Measurements from ENCODE around the gene BEST1. TPM values are rescaled to one million over a fixed set of nuclear protein-coding genes. Genes with fewer than 3 reads are reported as not detected.

The BEST1 gene
- total and polyA plus RNA-seq, 2 of the 13 experiments (the other 11 are each of a cell fraction or from before 2014, with no cell fraction given), result 0.09 to 0.65 TPM

DNA sequence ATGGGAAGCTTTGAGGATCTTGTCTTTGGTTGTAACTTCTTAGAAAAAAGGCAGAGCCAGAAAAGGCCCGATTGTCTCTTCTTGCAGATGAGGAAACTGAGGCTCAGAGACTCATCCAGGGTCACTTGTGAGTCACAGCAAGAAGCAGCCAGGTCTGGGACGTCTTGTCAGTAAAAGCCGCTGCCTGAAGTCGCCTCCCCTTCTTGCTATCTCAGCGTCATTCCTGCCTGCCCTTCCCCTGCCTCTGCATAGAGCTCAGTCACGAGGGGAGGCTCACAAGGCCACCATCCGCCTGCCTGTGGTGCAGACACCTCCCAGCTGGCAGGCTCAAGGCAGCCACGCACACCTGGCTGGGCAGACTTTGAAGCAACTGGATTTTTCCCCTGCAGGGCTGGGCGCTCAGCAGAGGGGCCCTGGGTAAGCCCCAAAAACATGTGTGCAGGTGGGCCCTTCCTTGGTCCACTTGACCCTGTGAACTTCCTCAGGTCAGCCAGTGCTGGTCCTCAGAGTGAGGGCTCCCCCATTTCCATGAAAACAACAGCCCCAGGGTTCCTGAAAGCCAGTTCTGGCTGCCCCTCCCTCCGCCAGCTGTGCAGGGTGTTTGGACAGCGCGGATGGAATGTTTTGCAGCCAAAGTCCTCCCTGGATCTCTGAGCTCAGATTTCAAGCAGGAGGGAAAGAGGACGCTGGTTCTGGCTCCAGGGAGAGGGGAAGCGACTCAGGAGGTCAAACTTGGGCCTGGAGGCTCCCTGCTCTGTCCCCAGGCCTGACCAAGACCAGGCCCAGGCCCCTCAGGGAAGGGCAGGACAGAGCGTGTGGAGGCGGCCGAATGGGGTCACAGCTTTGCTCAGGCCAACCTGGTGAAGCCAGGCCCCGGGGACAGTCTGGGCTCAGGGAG, 26.7 kb upstream of the BEST1 start (continued):
- TF ChIP-seq, protein P1, sequence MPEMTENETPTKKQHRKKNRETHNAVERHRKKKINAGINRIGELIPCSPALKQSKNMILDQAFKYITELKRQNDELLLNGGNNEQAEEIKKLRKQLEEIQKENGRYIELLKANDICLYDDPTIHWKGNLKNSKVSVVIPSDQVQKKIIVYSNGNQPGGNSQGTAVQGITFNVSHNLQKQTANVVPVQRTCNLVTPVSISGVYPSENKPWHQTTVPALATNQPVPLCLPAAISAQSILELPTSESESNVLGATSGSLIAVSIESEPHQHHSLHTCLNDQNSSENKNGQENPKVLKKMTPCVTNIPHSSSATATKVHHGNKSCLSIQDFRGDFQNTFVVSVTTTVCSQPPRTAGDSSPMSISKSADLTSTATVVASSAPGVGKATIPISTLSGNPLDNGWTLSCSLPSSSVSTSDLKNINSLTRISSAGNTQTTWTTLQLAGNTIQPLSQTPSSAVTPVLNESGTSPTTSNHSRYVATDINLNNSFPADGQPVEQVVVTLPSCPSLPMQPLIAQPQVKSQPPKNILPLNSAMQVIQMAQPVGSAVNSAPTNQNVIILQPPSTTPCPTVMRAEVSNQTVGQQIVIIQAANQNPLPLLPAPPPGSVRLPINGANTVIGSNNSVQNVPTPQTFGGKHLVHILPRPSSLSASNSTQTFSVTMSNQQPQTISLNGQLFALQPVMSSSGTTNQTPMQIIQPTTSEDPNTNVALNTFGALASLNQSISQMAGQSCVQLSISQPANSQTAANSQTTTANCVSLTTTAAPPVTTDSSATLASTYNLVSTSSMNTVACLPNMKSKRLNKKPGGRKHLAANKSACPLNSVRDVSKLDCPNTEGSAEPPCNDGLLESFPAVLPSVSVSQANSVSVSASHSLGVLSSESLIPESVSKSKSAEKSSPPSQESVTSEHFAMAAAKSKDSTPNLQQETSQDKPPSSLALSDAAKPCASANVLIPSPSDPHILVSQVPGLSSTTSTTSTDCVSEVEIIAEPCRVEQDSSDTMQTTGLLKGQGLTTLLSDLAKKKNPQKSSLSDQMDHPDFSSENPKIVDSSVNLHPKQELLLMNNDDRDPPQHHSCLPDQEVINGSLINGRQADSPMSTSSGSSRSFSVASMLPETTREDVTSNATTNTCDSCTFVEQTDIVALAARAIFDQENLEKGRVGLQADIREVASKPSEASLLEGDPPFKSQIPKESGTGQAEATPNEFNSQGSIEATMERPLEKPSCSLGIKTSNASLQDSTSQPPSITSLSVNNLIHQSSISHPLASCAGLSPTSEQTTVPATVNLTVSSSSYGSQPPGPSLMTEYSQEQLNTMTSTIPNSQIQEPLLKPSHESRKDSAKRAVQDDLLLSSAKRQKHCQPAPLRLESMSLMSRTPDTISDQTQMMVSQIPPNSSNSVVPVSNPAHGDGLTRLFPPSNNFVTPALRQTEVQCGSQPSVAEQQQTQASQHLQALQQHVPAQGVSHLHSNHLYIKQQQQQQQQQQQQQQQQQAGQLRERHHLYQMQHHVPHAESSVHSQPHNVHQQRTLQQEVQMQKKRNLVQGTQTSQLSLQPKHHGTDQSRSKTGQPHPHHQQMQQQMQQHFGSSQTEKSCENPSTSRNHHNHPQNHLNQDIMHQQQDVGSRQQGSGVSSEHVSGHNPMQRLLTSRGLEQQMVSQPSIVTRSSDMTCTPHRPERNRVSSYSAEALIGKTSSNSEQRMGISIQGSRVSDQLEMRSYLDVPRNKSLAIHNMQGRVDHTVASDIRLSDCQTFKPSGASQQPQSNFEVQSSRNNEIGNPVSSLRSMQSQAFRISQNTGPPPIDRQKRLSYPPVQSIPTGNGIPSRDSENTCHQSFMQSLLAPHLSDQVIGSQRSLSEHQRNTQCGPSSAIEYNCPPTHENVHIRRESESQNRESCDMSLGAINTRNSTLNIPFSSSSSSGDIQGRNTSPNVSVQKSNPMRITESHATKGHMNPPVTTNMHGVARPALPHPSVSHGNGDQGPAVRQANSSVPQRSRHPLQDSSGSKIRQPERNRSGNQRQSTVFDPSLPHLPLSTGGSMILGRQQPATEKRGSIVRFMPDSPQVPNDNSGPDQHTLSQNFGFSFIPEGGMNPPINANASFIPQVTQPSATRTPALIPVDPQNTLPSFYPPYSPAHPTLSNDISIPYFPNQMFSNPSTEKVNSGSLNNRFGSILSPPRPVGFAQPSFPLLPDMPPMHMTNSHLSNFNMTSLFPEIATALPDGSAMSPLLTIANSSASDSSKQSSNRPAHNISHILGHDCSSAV (CRISPR knock-in tag; IDR thresholded peaks at IDR 0.05; ENCODE audit: borderline replicate concordance), result no peak
- TF ChIP-seq, protein P2, sequence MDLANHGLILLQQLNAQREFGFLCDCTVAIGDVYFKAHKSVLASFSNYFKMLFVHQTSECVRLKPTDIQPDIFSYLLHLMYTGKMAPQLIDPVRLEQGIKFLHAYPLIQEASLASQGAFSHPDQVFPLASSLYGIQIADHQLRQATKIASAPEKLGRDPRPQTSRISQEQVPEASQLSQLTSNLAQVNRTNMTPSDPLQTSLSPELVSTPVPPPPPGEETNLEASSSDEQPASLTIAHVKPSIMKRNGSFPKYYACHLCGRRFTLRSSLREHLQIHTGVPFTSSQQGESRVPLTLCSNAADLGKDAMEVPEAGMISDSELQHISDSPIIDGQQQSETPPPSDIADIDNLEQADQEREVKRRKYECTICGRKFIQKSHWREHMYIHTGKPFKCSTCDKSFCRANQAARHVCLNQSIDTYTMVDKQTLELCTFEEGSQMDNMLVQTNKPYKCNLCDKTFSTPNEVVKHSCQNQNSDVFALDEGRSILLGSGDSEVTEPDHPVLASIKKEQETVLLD (CRISPR knock-in tag; IDR thresholded peaks at IDR 0.05; ENCODE audit: low read depth), result no peak
- TF ChIP-seq SETDB1 (CRISPR knock-in tag; IDR thresholded peaks at IDR 0.05; ENCODE audit: borderline replicate concordance), result no peak
- no peak for TF ChIP-seq ZNF3 (CRISPR knock-in tag; IDR thresholded peaks at IDR 0.05)
- peak; percentile 70; the same call in 1 of the 2 replicates for TF ChIP-seq RNF2 (conservative IDR thresholded peaks at IDR 0.05; ENCODE audit: low read depth)
- peak; percentile 76; the same call in 1 of the 2 replicates for TF ChIP-seq FOXJ3 (CRISPR knock-in tag; IDR thresholded peaks at IDR 0.05; ENCODE audit: borderline replicate concordance)
- no peak for TF ChIP-seq EEA1 (CRISPR knock-in tag; IDR thresholded peaks at IDR 0.05; ENCODE audit: borderline replicate concordance)
- TF ChIP-seq, protein P3, sequence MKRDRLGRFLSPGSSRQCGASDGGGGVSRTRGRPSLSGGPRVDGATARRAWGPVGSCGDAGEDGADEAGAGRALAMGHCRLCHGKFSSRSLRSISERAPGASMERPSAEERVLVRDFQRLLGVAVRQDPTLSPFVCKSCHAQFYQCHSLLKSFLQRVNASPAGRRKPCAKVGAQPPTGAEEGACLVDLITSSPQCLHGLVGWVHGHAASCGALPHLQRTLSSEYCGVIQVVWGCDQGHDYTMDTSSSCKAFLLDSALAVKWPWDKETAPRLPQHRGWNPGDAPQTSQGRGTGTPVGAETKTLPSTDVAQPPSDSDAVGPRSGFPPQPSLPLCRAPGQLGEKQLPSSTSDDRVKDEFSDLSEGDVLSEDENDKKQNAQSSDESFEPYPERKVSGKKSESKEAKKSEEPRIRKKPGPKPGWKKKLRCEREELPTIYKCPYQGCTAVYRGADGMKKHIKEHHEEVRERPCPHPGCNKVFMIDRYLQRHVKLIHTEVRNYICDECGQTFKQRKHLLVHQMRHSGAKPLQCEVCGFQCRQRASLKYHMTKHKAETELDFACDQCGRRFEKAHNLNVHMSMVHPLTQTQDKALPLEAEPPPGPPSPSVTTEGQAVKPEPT (CRISPR knock-in tag; IDR thresholded peaks at IDR 0.05; ENCODE audit: low read depth), result no peak
- TF ChIP-seq, protein P4, sequence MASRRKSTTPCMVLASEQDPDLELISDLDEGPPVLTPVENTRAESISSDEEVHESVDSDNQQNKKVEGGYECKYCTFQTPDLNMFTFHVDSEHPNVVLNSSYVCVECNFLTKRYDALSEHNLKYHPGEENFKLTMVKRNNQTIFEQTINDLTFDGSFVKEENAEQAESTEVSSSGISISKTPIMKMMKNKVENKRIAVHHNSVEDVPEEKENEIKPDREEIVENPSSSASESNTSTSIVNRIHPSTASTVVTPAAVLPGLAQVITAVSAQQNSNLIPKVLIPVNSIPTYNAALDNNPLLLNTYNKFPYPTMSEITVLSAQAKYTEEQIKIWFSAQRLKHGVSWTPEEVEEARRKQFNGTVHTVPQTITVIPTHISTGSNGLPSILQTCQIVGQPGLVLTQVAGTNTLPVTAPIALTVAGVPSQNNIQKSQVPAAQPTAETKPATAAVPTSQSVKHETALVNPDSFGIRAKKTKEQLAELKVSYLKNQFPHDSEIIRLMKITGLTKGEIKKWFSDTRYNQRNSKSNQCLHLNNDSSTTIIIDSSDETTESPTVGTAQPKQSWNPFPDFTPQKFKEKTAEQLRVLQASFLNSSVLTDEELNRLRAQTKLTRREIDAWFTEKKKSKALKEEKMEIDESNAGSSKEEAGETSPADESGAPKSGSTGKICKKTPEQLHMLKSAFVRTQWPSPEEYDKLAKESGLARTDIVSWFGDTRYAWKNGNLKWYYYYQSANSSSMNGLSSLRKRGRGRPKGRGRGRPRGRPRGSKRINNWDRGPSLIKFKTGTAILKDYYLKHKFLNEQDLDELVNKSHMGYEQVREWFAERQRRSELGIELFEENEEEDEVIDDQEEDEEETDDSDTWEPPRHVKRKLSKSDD (CRISPR knock-in tag; IDR thresholded peaks at IDR 0.05; ENCODE audit: low read depth), result no peak
- TF ChIP-seq, protein P5, sequence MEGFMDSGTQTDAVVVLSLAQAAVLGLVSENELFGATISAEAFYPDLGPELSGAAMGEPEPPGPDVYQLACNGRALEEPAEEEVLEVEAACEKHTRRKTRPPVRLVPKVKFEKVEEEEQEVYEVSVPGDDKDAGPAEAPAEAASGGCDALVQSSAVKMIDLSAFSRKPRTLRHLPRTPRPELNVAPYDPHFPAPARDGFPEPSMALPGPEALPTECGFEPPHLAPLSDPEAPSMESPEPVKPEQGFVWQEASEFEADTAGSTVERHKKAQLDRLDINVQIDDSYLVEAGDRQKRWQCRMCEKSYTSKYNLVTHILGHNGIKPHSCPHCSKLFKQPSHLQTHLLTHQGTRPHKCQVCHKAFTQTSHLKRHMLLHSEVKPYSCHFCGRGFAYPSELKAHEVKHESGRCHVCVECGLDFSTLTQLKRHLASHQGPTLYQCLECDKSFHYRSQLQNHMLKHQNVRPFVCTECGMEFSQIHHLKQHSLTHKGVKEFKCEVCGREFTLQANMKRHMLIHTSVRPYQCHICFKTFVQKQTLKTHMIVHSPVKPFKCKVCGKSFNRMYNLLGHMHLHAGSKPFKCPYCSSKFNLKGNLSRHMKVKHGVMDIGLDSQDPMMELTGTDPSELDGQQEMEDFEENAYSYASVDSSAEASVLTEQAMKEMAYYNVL (CRISPR knock-in tag; IDR thresholded peaks at IDR 0.05; ENCODE audit: borderline replicate concordance), result peak; percentile 84; the same call in 1 of the 2 replicates
